B cell (primary cell): ENCODE results near the gene PSMD11. TPM values are rescaled to one million over a fixed set of nuclear protein-coding genes. Genes with fewer than 3 reads are reported as not detected.
A peak's percentile ranks its signal among the peaks of the same experiment; 100 is the strongest.

ENCODE experiments used
- ATAC-seq: fragments of 200-7000 bp; cut with Tn5 transposase; one replicate; pipeline ENCODE4 v1.10.0; 2021; ENCODE audit warnings: low read depth, mild to moderate bottlenecking, moderate number of reproducible peaks, moderate library complexity
- CTCF ChIA-PET: fragments of 350-600 bp; sonication (Branson Sonifier 250); formaldehyde crosslinking; loops from one replicate; lab custom pipeline; 2021; ENCODE audit warnings: antibody characterized with exemption, inconsistent platforms; lab: Charles Lee
- POLR2A ChIA-PET: fragments of 350-600 bp; sonication (Branson Sonifier 250); formaldehyde crosslinking; loops from one replicate; lab custom pipeline; 2021; ENCODE audit warnings: antibody characterized with exemption; lab: Charles Lee
- DNase-seq: peaks from one replicate; pipeline ENCODE4 v3.0.0; 2013
- H2AFZ ChIP-seq: 2 replicates; pipeline ENCODE4 v1.6.1; 2012; ENCODE audit warnings: mild to moderate bottlenecking, low read depth, low read length; ENCODE audit not compliant: insufficient read depth, poor library complexity, severe bottlenecking
- H3K27ac ChIP-seq, 2 donors: 1 replicate in 1 of 2; 2 replicates in 1 of 2; pipeline ENCODE4 v1.5.1; 2012 to 2013; ENCODE audit warnings: low read length in 2 of 2, mild to moderate bottlenecking in 2 of 2, moderate library complexity in 1 of 2
- H3K27me3 ChIP-seq, 4 experiments: fragments of 200-600 bp in 1 of 4; sonication (generic) in 1 of 4; replicated peaks in 1 of 4; 1 replicate in 2 of 4; 2 replicates in 2 of 4; pipeline versions ENCODE4 v1.6.1 to v1.7.0; 2013 to 2016; ENCODE audit warnings: low read length in 3 of 4, mild to moderate bottlenecking in 2 of 4, mixed read lengths in 1 of 4, moderate library complexity in 1 of 4; ENCODE audit not compliant: insufficient read depth in 4 of 4, control insufficient read depth in 3 of 4; ENCODE audit errors: control extremely low read depth in 1 of 4
- H3K36me3 ChIP-seq, 2 experiments: replicated peaks in 1 of 2; 1 replicate in 1 of 2; 2 replicates in 1 of 2; pipeline versions ENCODE4 v1.6.1 to v1.7.1; 2013; ENCODE audit warnings: low read length in 1 of 2; ENCODE audit not compliant: insufficient read depth in 2 of 2, control insufficient read depth in 1 of 2; ENCODE audit errors: control extremely low read depth in 1 of 2, extremely low read depth in 1 of 2
- H3K4me1 ChIP-seq, 2 donors: fragments of 200-600 bp in 1 of 2; sonication (generic) in 1 of 2; 1 replicate in 1 of 2; 2 replicates in 1 of 2; pipeline versions ENCODE4 v1.5.1 to v1.6.1; 2013 to 2017; ENCODE audit warnings: low read length in 2 of 2; ENCODE audit not compliant: control insufficient read depth in 2 of 2, insufficient read depth in 2 of 2
- H3K4me2 ChIP-seq: replicated peaks from 2 replicates; pipeline ENCODE3; 2012; ENCODE audit warnings: mild to moderate bottlenecking, low read depth, low read length; ENCODE audit not compliant: poor library complexity, severe bottlenecking
- H3K4me3 ChIP-seq, 5 experiments: fragments of 200-600 bp in 1 of 5; sonication (generic) in 1 of 5; 1 replicate in 3 of 5; 2 replicates in 2 of 5; pipeline versions ENCODE4 v1.5.1 to v1.7.0; 2011 to 2016; ENCODE audit warnings: low read length in 4 of 5, mild to moderate bottlenecking in 4 of 5, low read depth in 2 of 5, control low read depth in 1 of 5, moderate library complexity in 1 of 5; ENCODE audit not compliant: insufficient read depth in 1 of 5; ENCODE audit errors: control extremely low read depth in 1 of 5, extremely low read depth in 1 of 5
- H3K79me2 ChIP-seq: fragments of 200-600 bp; sonication (generic); one replicate; pipeline ENCODE4 v1.6.0; 2016; ENCODE audit warnings: low read length; ENCODE audit not compliant: control insufficient read depth, insufficient read depth
- H3K9ac ChIP-seq: fragments of 200-600 bp; sonication (generic); 2 replicates; pipeline ENCODE4 v1.6.1; 2017; ENCODE audit warnings: mild to moderate bottlenecking, low read length, moderate library complexity
- H3K9me3 ChIP-seq, 3 donors: one replicate each; pipeline versions ENCODE4 v1.6.1 to v1.7.1; 2013; ENCODE audit warnings: low read length in 2 of 3; ENCODE audit not compliant: control insufficient read depth in 2 of 3, insufficient read depth in 1 of 3; ENCODE audit errors: control extremely low read depth in 1 of 3
- H4K20me1 ChIP-seq: 2 replicates; pipeline ENCODE4 v1.6.0; 2012; ENCODE audit warnings: mild to moderate bottlenecking, low read length; ENCODE audit not compliant: insufficient read depth, control insufficient read depth, poor library complexity, severe bottlenecking
- H3K27ac Mint-ChIP-seq: one replicate; pipeline ENCODE4 v1.8.0; 2021; ENCODE audit warnings: mixed read lengths
- H3K27me3 Mint-ChIP-seq: one replicate; pipeline ENCODE4 v1.8.0; 2021; ENCODE audit warnings: mixed read lengths
- H3K4me1 Mint-ChIP-seq: one replicate; pipeline ENCODE4 v1.8.0; 2021; ENCODE audit warnings: mixed read lengths
- H3K4me3 Mint-ChIP-seq: one replicate; pipeline ENCODE4 v1.8.0; 2021; ENCODE audit warnings: mixed read lengths
- H3K9me3 Mint-ChIP-seq: one replicate; pipeline ENCODE4 v1.8.0; 2022; ENCODE audit warnings: mixed read lengths; ENCODE audit not compliant: insufficient read depth
- CTCF ChIP-seq: fragments of 200-600 bp; IDR thresholded peaks from one replicate; pipeline ENCODE4 v1.8.0; 2022; ENCODE audit warnings: antibody characterized with exemption, mild to moderate bottlenecking
- EZH2 ChIP-seq: IDR thresholded peaks from 2 replicates; pipeline ENCODE4 v1.6.1; 2012; ENCODE audit warnings: borderline replicate concordance, low read depth, mild to moderate bottlenecking, moderate library complexity, low read length; ENCODE audit not compliant: insufficient read depth, poor library complexity, severe bottlenecking
- WGBS: methylation state at CpG from one replicate; pipeline ENCODE4 v1.1.5; 2013; ENCODE audit warnings: missing lambda C conversion rate; ENCODE audit not compliant: insufficient coverage; 5-methylcytosine and 5-hydroxymethylcytosine counted together
- intact Hi-C: fragments of 100-400 bp; cut with micrococcal nuclease; formaldehyde crosslinking; loops from one replicate; pipeline ENCODE4 v1.10.0; 2022
- polyA plus RNA-seq: library from polyadenylated mRNA; depleted of rRNA; stranded (reverse); fragments of >200 nt; gene quantifications from 2 replicates; pipeline ENCODE4 v1.2.3, GENCODE V29; 2012
- total RNA-seq, 2 donors: library from RNA; stranded (reverse); fragments of 120-200 nt in 1 of 2; gene quantifications; 1 replicate in 1 of 2; 2 replicates in 1 of 2; pipeline versions ENCODE4 v1.2.3 to v1.2.4, GENCODE V29; 2013 to 2022

Gene PSMD11
- total and polyA plus RNA-seq, 2 donors (not counting 1 experiment from before 2014, with no cell fraction given) = 23.8 to 73.4 TPM

- Mint-ChIP-seq H3K9me3 (no peaks in the 10 kb centered on the region), H3K4me3 (peak overlapping the region; percentile 77), H3K27me3 (no peaks in the 10 kb centered on the region), H3K27ac (peak overlapping the region; percentile 90), H3K4me1 (peaks cover 76% of the 10 kb centered on the region)
- Histone ChIP-seq H3K4me1 (peaks cover 81 to 88% of the 10 kb centered on the region in 2 donors), H3K4me2 (peak overlapping the region; percentile 96), H3K9me3 (peaks cover 0 to 5% (median 0%) of the 10 kb centered on the region in 3 donors), H4K20me1 (peaks cover 11% of the 10 kb centered on the region), H3K27ac (peak overlapping the region; percentile 30 to 78), H3K27me3 (no peaks in the 10 kb centered on the region), H3K79me2 (peaks cover 48% of the 10 kb centered on the region), H3K9ac (peak overlapping the region; percentile 22), H3K4me3 (peak overlapping the region in 2 of 5 experiments; percentile 12 to 22), H3K36me3 (peaks cover 0 to 12% of the 10 kb centered on the region in 2 experiments), H2AFZ (peak overlapping the region; percentile 45)
- DNase-seq = no peak
- ATAC-seq = no peak
- ChIA-PET POLR2A (interaction anchor here (0.6 to 2.5 kb wide), 3 partner anchors 32 to 173 kb away, joined by 4 to 9 read pairs (median 4); no protein-coding TSS in a partner anchor), CTCF (interaction anchor here (0.7 to 10.2 kb wide), 9 partner anchors 8 to 126 kb away, joined by 3 to 74 read pairs (median 5); partner anchors contain the start of gene PSMD11)
- 60% methylated on average over 21 of the region's 21 CpGs for WGBS
- intact Hi-C loops = no loop called here
- TF ChIP-seq CTCF (no peak), EZH2 (no peak)
Measured at GRCh38 chr17:32491371-32492263, 47.3 kb downstream of the PSMD11 start.
